ENCODE measurements around the gene HMGCLL1. TPM values are rescaled to one million over a fixed set of nuclear protein-coding genes. Genes with fewer than 3 reads are reported as not detected.

Gene HMGCLL1
- total RNA-seq, 1 experiment from 2014 or later, result not detected

- in situ Hi-C loops (cut with HindIII; ENCODE audit: low pct_unique_long_range_greater_than_20kb, low sequenced_read_pairs), result no loop called here
Measured at GRCh38 chr6:55543633-55544309, 35.2 kb downstream of the HMGCLL1 start.

GRCh38 chr6:55541024-55541423 lies 38.0 kb downstream of the HMGCLL1 start:
- in situ Hi-C loops (cut with HindIII; ENCODE audit: low pct_unique_long_range_greater_than_20kb, low sequenced_read_pairs), result no loop called here
- no peak for DNase-seq (ENCODE audit: low read depth)

More at GRCh38 chr6:55543633-55544309, 35.2 kb downstream of the HMGCLL1 start:
- no peak for DNase-seq (ENCODE audit: low read depth)

GRCh38 chr6:55536391-55536956 lies 42.5 kb downstream of the HMGCLL1 start:
- DNase-seq (ENCODE audit: low read depth), result no peak
- in situ Hi-C loops (cut with HindIII; ENCODE audit: low pct_unique_long_range_greater_than_20kb, low sequenced_read_pairs), result no loop called here

GRCh38 chr6:55531496-55531895 lies 47.5 kb downstream of the HMGCLL1 start:
- in situ Hi-C loops (cut with HindIII; ENCODE audit: low pct_unique_long_range_greater_than_20kb, low sequenced_read_pairs), result no loop called here
- no peak for DNase-seq (ENCODE audit: low read depth)

- in situ Hi-C loops (cut with HindIII; ENCODE audit: low pct_unique_long_range_greater_than_20kb, low sequenced_read_pairs), result no loop called here
- DNase-seq (ENCODE audit: low read depth), result no peak
Measured at GRCh38 chr6:55530931-55531330, 48.1 kb downstream of the HMGCLL1 start.

GRCh38 chr6:55528624-55529023 lies 50.4 kb downstream of the HMGCLL1 start:
- in situ Hi-C loops (cut with HindIII; ENCODE audit: low pct_unique_long_range_greater_than_20kb, low sequenced_read_pairs), result no loop called here
- DNase-seq (ENCODE audit: low read depth), result peak; percentile 42

GRCh38 chr6:55524441-55524840 lies 54.6 kb downstream of the HMGCLL1 start:
- in situ Hi-C loops (cut with HindIII; ENCODE audit: low pct_unique_long_range_greater_than_20kb, low sequenced_read_pairs), result no loop called here
- no peak for DNase-seq (ENCODE audit: low read depth)

- in situ Hi-C loops (cut with HindIII; ENCODE audit: low pct_unique_long_range_greater_than_20kb, low sequenced_read_pairs), result no loop called here
- DNase-seq (ENCODE audit: low read depth), result no peak
Measured at GRCh38 chr6:55518529-55519060, 60.4 kb downstream of the HMGCLL1 start.

GRCh38 chr6:55516736-55517135 lies 62.3 kb downstream of the HMGCLL1 start:
- DNase-seq (ENCODE audit: low read depth), result no peak
- in situ Hi-C loops (cut with HindIII; ENCODE audit: low pct_unique_long_range_greater_than_20kb, low sequenced_read_pairs), result no loop called here

- in situ Hi-C loops (cut with HindIII; ENCODE audit: low pct_unique_long_range_greater_than_20kb, low sequenced_read_pairs), result no loop called here
- DNase-seq (ENCODE audit: low read depth), result no peak
Measured at GRCh38 chr6:55512904-55513303, 66.1 kb downstream of the HMGCLL1 start.

- DNase-seq (ENCODE audit: low read depth), result no peak
- in situ Hi-C loops (cut with HindIII; ENCODE audit: low pct_unique_long_range_greater_than_20kb, low sequenced_read_pairs), result no loop called here
Measured at GRCh38 chr6:55511122-55511800, 67.7 kb downstream of the HMGCLL1 start.

GRCh38 chr6:55499591-55499990 lies 79.4 kb downstream of the HMGCLL1 start:
- in situ Hi-C loops (cut with HindIII; ENCODE audit: low pct_unique_long_range_greater_than_20kb, low sequenced_read_pairs), result no loop called here
- no peak for DNase-seq (ENCODE audit: low read depth)

- DNase-seq (ENCODE audit: low read depth), result no peak
- in situ Hi-C loops (cut with HindIII; ENCODE audit: low pct_unique_long_range_greater_than_20kb, low sequenced_read_pairs), result no loop called here
Measured at GRCh38 chr6:55497694-55498093, 81.3 kb downstream of the HMGCLL1 start.

GRCh38 chr6:55496201-55496600 lies 82.8 kb downstream of the HMGCLL1 start:
- no peak for DNase-seq (ENCODE audit: low read depth)
- in situ Hi-C loops (cut with HindIII; ENCODE audit: low pct_unique_long_range_greater_than_20kb, low sequenced_read_pairs), result no loop called here

- in situ Hi-C loops (cut with HindIII; ENCODE audit: low pct_unique_long_range_greater_than_20kb, low sequenced_read_pairs), result no loop called here
- DNase-seq (ENCODE audit: low read depth), result no peak
Measured at GRCh38 chr6:55495277-55495676, 83.7 kb downstream of the HMGCLL1 start.

- DNase-seq (ENCODE audit: low read depth), result no peak
- in situ Hi-C loops (cut with HindIII; ENCODE audit: low pct_unique_long_range_greater_than_20kb, low sequenced_read_pairs), result no loop called here
Measured at GRCh38 chr6:55494411-55494810, 84.6 kb downstream of the HMGCLL1 start.

GRCh38 chr6:55492259-55492658 lies 86.7 kb downstream of the HMGCLL1 start:
- in situ Hi-C loops (cut with HindIII; ENCODE audit: low pct_unique_long_range_greater_than_20kb, low sequenced_read_pairs), result no loop called here
- no peak for DNase-seq (ENCODE audit: low read depth)

- in situ Hi-C loops (cut with HindIII; ENCODE audit: low pct_unique_long_range_greater_than_20kb, low sequenced_read_pairs), result no loop called here
Measured at GRCh38 chr6:55490871-55491270, 88.1 kb downstream of the HMGCLL1 start.

GRCh38 chr6:55474382-55474781 lies 104.6 kb downstream of the HMGCLL1 start:
- in situ Hi-C loops (cut with HindIII; ENCODE audit: low pct_unique_long_range_greater_than_20kb, low sequenced_read_pairs), result no loop called here

More at GRCh38 chr6:55490871-55491270, 88.1 kb downstream of the HMGCLL1 start:
- DNase-seq (ENCODE audit: low read depth), result no peak

More at GRCh38 chr6:55474382-55474781, 104.6 kb downstream of the HMGCLL1 start:
- DNase-seq (ENCODE audit: low read depth), result no peak

Data from Caki2 (cell line).